ENCODE data around the gene TAF15.

The TAF15 gene

GRCh38 chr17:35892091-35893035 lies 83.1 kb downstream of the TAF15 start:
- peaks cover 20% of the 10 kb centered on the region for H3K4me1 ChIP-seq (ENCODE audit: low read length)
- H3K27ac ChIP-seq (ENCODE audit: low read length), result peak overlapping the region; percentile 54; the same call in 1 of the 2 replicates
- peak overlapping the region; percentile 56 for H3K4me2 ChIP-seq (ENCODE audit: low read length)
- no peaks in the 10 kb centered on the region for H3K9me3 ChIP-seq (ENCODE audit: insufficient read depth, low read length)
- H3K4me3 ChIP-seq (ENCODE audit: low read length), result no peak overlapping the region; the same call in 1 of the 2 replicates
- H3K36me3 ChIP-seq (replicated peaks; ENCODE audit: low read depth, low read length), result no peaks in the 10 kb centered on the region
- no peaks in the 10 kb centered on the region for H3K79me2 ChIP-seq (ENCODE audit: low read length)
- peak overlapping the region; percentile 51; the same call in 1 of the 2 replicates for H2AFZ ChIP-seq (ENCODE audit: low read depth, low read length)
- H3K27me3 ChIP-seq (ENCODE audit: low read depth, low read length), result no peaks in the 10 kb centered on the region
- peak overlapping the region; percentile 15; the same call in 1 of the 2 replicates for H3K9ac ChIP-seq (ENCODE audit: low read length)
- no peak for TF ChIP-seq EZH2phosphoT487 (IDR thresholded peaks at IDR 0.05; ENCODE audit: low read depth)
- TF ChIP-seq CTCF (IDR thresholded peaks at IDR 0.05; ENCODE audit: low read depth, low read length), result no peak
- H4K20me1 ChIP-seq (ENCODE audit: insufficient read depth, low read length), result no peaks in the 10 kb centered on the region

GRCh38 chr17:35893751-35894150 lies 84.5 kb downstream of the TAF15 start:
- no peaks in the 10 kb centered on the region for H3K79me2 ChIP-seq (ENCODE audit: low read length)
- no peak overlapping the region for H3K9ac ChIP-seq (ENCODE audit: low read length)
- no peak overlapping the region for H3K27ac ChIP-seq (ENCODE audit: low read length)
- H4K20me1 ChIP-seq (ENCODE audit: insufficient read depth, low read length), result no peaks in the 10 kb centered on the region
- H3K27me3 ChIP-seq (ENCODE audit: low read depth, low read length), result no peaks in the 10 kb centered on the region
- no peak overlapping the region for H2AFZ ChIP-seq (ENCODE audit: low read depth, low read length)
- H3K4me3 ChIP-seq (ENCODE audit: low read length), result no peak overlapping the region
- H3K4me1 ChIP-seq (ENCODE audit: low read length), result peaks cover 28% of the 10 kb centered on the region
- no peaks in the 10 kb centered on the region for H3K36me3 ChIP-seq (replicated peaks; ENCODE audit: low read depth, low read length)
- no peaks in the 10 kb centered on the region for H3K9me3 ChIP-seq (ENCODE audit: insufficient read depth, low read length)
- TF ChIP-seq EZH2phosphoT487 (IDR thresholded peaks at IDR 0.05; ENCODE audit: low read depth), result no peak
- no peak for TF ChIP-seq CTCF (IDR thresholded peaks at IDR 0.05; ENCODE audit: low read depth, low read length)
- H3K4me2 ChIP-seq (ENCODE audit: low read length), result no peak overlapping the region

- no peak overlapping the region for H3K4me2 ChIP-seq (ENCODE audit: low read length)
- TF ChIP-seq EZH2phosphoT487 (IDR thresholded peaks at IDR 0.05; ENCODE audit: low read depth) (no peak), CTCF (IDR thresholded peaks at IDR 0.05; ENCODE audit: low read depth, low read length) (no peak)
- no peaks in the 10 kb centered on the region for H3K36me3 ChIP-seq (replicated peaks; ENCODE audit: low read depth, low read length)
- H4K20me1 ChIP-seq (ENCODE audit: insufficient read depth, low read length), result no peaks in the 10 kb centered on the region
- no peaks in the 10 kb centered on the region for H3K27me3 ChIP-seq (ENCODE audit: low read depth, low read length)
- peaks cover 28% of the 10 kb centered on the region for H3K4me1 ChIP-seq (ENCODE audit: low read length)
- H3K9ac ChIP-seq (ENCODE audit: low read length), result no peak overlapping the region
- no peaks in the 10 kb centered on the region for H3K9me3 ChIP-seq (ENCODE audit: insufficient read depth, low read length)
- no peak overlapping the region for H3K27ac ChIP-seq (ENCODE audit: low read length)
- H3K4me3 ChIP-seq (ENCODE audit: low read length), result no peak overlapping the region
- no peak overlapping the region for H2AFZ ChIP-seq (ENCODE audit: low read depth, low read length)
- H3K79me2 ChIP-seq (ENCODE audit: low read length), result no peaks in the 10 kb centered on the region
Measured at GRCh38 chr17:35894206-35894605, 84.9 kb downstream of the TAF15 start.

Data from OCI-LY3 (cell line).